MM.1S (cell line): Measurements from ENCODE around the gene ZBTB39.
"Not testable (repeated sequence)": the region's sequence is repeated elsewhere in the genome, so short reads cannot be mapped to it uniquely, and the experiment has no call there.

Source experiments
- DNase-seq: peaks from one replicate; pipeline ENCODE4 v3.0.0-alpha.2; 2015
- H2AFZ ChIP-seq: fragments of 300-600 bp; sonication (generic); 2 replicates; pipeline ENCODE4 v1.6.0; 2016; ENCODE audit warnings: antibody characterized with exemption, low read length
- H3F3A ChIP-seq: fragments of 300-600 bp; sonication (generic); 2 replicates; pipeline ENCODE4 v1.6.1; 2016; ENCODE audit warnings: mild to moderate bottlenecking, antibody characterized with exemption, low read length, moderate library complexity, mixed read lengths; ENCODE audit not compliant: insufficient read depth
- H3K27ac ChIP-seq: fragments of 300-600 bp; sonication (generic); 2 replicates; pipeline ENCODE4 v1.5.1; 2016; ENCODE audit warnings: mild to moderate bottlenecking, low read length
- H3K27me3 ChIP-seq: fragments of 300-600 bp; sonication (generic); replicated peaks from 2 replicates; pipeline ENCODE4 v1.6.0; 2016; ENCODE audit warnings: low read length; ENCODE audit not compliant: insufficient read depth
- H3K36me3 ChIP-seq: fragments of 300-600 bp; sonication (generic); replicated peaks from 2 replicates; pipeline ENCODE4 v1.6.1; 2016; ENCODE audit warnings: mild to moderate bottlenecking, low read length, mixed read lengths; ENCODE audit not compliant: insufficient read depth
- H3K4me1 ChIP-seq: fragments of 300-600 bp; sonication (generic); 2 replicates; pipeline ENCODE4 v1.6.1; 2016; ENCODE audit warnings: low read length, mixed read lengths
- H3K4me2 ChIP-seq: fragments of 300-600 bp; sonication (generic); 2 replicates; pipeline ENCODE4 v1.6.0; 2016; ENCODE audit warnings: low read depth, low read length
- H3K4me3 ChIP-seq: fragments of 300-600 bp; sonication (generic); 2 replicates; pipeline ENCODE4 v1.5.1; 2016; ENCODE audit warnings: low read length, mixed read lengths
- H3K79me2 ChIP-seq: fragments of 300-600 bp; sonication (generic); 2 replicates; pipeline ENCODE4 v1.6.1; 2016; ENCODE audit warnings: mixed run types, low read length, mixed read lengths
- H3K9ac ChIP-seq: fragments of 300-600 bp; sonication (generic); 2 replicates; pipeline ENCODE4 v1.6.1; 2016; ENCODE audit warnings: low read length, mixed read lengths
- H3K9me2 ChIP-seq: fragments of 300-600 bp; sonication (generic); replicated peaks from 2 replicates; pipeline ENCODE4 v1.6.1; 2016; ENCODE audit warnings: mild to moderate bottlenecking, low read length, mixed read lengths; ENCODE audit not compliant: insufficient read depth
- H3K9me3 ChIP-seq: fragments of 300-600 bp; sonication (generic); replicated peaks from 2 replicates; pipeline ENCODE4 v1.6.1; 2016; ENCODE audit warnings: mild to moderate bottlenecking, low read length, mixed read lengths; ENCODE audit not compliant: insufficient read depth
- H4K20me1 ChIP-seq: fragments of 300-600 bp; sonication (generic); 2 replicates; pipeline ENCODE4 v1.6.1; 2016; ENCODE audit warnings: mild to moderate bottlenecking, low read length, moderate library complexity, mixed read lengths; ENCODE audit not compliant: insufficient read depth
- CTCF ChIP-seq: fragments of 300-600 bp; sonication (generic); IDR thresholded peaks from 2 replicates; pipeline ENCODE4 v1.5.1; 2016; ENCODE audit warnings: antibody characterized with exemption, low read length, mixed read lengths
- EZH2 ChIP-seq: fragments of 300-600 bp; sonication (generic); optimal IDR thresholded peaks from 2 replicates; pipeline ENCODE3; 2017; ENCODE audit warnings: low read depth, mild to moderate bottlenecking, antibody characterized with exemption, low read length, mixed read lengths
- EZH2phosphoT487 ChIP-seq: fragments of 300-600 bp; sonication (generic); IDR thresholded peaks from 2 replicates; pipeline ENCODE4 v1.6.1; 2018; ENCODE audit warnings: antibody characterized with exemption, low read length

The ZBTB39 gene

GRCh38 chr12:56983386-56983785 lies 23.0 kb downstream of the ZBTB39 start:
- no peak overlapping the region for H2AFZ ChIP-seq
- DNase-seq, result no peak
- H3K4me2 ChIP-seq, result no peak overlapping the region
- no peaks in the 10 kb centered on the region for H3K36me3 ChIP-seq
- H3K79me2 ChIP-seq, result no peaks in the 10 kb centered on the region
- no peak overlapping the region for H3K4me3 ChIP-seq
- H3F3A ChIP-seq, result no peaks in the 10 kb centered on the region
- H3K9ac ChIP-seq, result no peak overlapping the region
- no peak overlapping the region for H3K27ac ChIP-seq
- H3K9me3 ChIP-seq, result no peaks in the 10 kb centered on the region
- no peaks in the 10 kb centered on the region for H4K20me1 ChIP-seq
- no peaks in the 10 kb centered on the region for H3K9me2 ChIP-seq
- H3K27me3 ChIP-seq, result no peaks in the 10 kb centered on the region
- TF ChIP-seq EZH2 (no peak), EZH2phosphoT487 (no peak), CTCF (no peak)
- H3K4me1 ChIP-seq, result peaks cover 16% of the 10 kb centered on the region

DNA sequence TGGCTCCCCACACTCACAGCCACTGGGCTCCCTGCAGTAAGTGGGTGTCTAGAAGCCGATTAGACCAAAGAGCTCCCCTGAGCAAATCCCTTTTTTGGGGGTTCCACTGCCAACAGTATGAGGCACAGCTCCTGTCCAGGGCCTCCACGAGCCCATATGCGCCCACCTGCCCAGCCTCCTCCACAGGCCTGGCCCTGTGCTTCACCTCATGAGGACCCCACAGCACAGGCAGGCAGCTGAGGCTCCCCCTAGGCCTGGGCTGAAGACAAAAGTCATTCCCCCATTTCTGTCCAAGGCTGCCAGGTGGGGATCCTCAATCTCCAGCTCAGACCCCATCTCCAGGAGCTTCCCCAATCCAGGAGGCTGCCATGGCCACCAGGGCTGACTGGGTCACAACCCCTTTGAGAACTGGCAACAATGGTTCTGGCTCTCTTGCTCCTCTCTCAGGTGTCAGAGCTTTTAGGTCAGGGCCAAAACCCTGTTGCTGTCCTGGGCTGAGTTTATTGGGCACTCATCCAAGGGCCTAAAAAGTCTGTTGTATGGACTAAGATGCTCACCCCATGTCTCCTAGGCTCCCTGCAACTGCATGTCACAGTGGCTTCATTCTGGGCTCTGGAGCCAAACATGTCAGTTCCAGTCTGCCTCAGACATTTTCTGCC lies 23.6 kb downstream of the ZBTB39 start:
- H3K36me3 ChIP-seq, H2AFZ ChIP-seq, H3K9me3 ChIP-seq, H3F3A ChIP-seq, H3K27ac ChIP-seq, H3K27me3 ChIP-seq, H3K9ac ChIP-seq, H4K20me1 ChIP-seq, H3K4me2 ChIP-seq, H3K9me2 ChIP-seq, H3K4me3 ChIP-seq, H3K79me2 ChIP-seq, DNase-seq: not testable (repeated sequence)
- H3K4me1 ChIP-seq, result peaks cover 16% of the 10 kb centered on the region

DNA sequence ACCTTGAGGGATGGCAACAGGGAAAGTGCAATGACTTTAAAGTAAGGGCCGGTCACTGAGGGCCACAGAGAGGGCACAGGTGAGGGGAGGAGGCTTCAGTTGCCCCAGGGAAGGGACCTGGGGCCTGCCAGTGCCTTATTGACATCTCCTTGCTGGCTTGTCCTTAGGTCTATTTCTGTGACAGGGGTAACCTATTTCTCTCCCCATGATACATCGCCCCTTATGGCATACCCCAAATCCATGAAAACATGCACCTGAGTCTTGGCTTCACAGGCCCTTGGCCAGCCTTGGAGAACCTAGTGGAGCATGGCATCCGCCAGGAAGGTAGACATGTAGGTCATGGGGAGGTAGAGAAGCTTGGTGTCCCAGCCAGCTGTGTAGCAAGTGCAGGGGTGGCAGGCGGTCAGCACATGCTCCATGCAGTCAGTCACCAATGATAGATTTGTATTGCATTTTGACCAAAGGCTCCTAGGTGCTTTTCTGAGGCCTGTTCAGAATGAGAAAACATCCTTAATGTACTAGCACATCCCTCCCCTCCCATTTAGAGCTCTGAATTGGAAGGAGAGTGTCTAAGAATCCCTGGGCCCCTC lies 25.3 kb downstream of the ZBTB39 start:
- H3K79me2 ChIP-seq, result no peaks in the 10 kb centered on the region
- no peak overlapping the region for H3K9ac ChIP-seq
- TF ChIP-seq CTCF (no peak), EZH2phosphoT487 (no peak), EZH2 (no peak)
- no peaks in the 10 kb centered on the region for H3K9me3 ChIP-seq
- no peak overlapping the region for H2AFZ ChIP-seq
- H3K4me3 ChIP-seq, result no peak overlapping the region
- DNase-seq, result no peak
- no peak overlapping the region for H3K27ac ChIP-seq
- no peaks in the 10 kb centered on the region for H3F3A ChIP-seq
- H3K36me3 ChIP-seq, result no peaks in the 10 kb centered on the region
- H3K9me2 ChIP-seq, result no peaks in the 10 kb centered on the region
- peaks cover 11% of the 10 kb centered on the region for H3K4me1 ChIP-seq
- no peak overlapping the region for H3K4me2 ChIP-seq
- H4K20me1 ChIP-seq, result no peaks in the 10 kb centered on the region
- no peaks in the 10 kb centered on the region for H3K27me3 ChIP-seq

GRCh38 chr12:56980268-56980667 lies 26.1 kb downstream of the ZBTB39 start:
- no peaks in the 10 kb centered on the region for H3K9me2 ChIP-seq
- no peaks in the 10 kb centered on the region for H3K9me3 ChIP-seq
- H3K36me3 ChIP-seq, result no peaks in the 10 kb centered on the region
- no peak overlapping the region for H3K9ac ChIP-seq
- no peak for DNase-seq
- no peaks in the 10 kb centered on the region for H3K79me2 ChIP-seq
- no peak overlapping the region for H2AFZ ChIP-seq
- no peak for TF ChIP-seq EZH2phosphoT487
- no peak for TF ChIP-seq EZH2
- no peak for TF ChIP-seq CTCF
- H3K4me2 ChIP-seq, result no peak overlapping the region
- peaks cover 11% of the 10 kb centered on the region for H3K4me1 ChIP-seq
- H4K20me1 ChIP-seq, result no peaks in the 10 kb centered on the region
- no peak overlapping the region for H3K4me3 ChIP-seq
- H3K27me3 ChIP-seq, result no peaks in the 10 kb centered on the region
- H3F3A ChIP-seq, result no peaks in the 10 kb centered on the region
- peak overlapping the region; percentile 19; the same call in 1 of the 2 replicates for H3K27ac ChIP-seq
